ENCODE measurements around the gene FGF14.

- TF ChIP-seq POLR2A (IDR thresholded peaks at IDR 0.05) (no peak), POLR2AphosphoS5 (IDR thresholded peaks at IDR 0.05) (no peak)
- TF ChIP-seq, protein P1, sequence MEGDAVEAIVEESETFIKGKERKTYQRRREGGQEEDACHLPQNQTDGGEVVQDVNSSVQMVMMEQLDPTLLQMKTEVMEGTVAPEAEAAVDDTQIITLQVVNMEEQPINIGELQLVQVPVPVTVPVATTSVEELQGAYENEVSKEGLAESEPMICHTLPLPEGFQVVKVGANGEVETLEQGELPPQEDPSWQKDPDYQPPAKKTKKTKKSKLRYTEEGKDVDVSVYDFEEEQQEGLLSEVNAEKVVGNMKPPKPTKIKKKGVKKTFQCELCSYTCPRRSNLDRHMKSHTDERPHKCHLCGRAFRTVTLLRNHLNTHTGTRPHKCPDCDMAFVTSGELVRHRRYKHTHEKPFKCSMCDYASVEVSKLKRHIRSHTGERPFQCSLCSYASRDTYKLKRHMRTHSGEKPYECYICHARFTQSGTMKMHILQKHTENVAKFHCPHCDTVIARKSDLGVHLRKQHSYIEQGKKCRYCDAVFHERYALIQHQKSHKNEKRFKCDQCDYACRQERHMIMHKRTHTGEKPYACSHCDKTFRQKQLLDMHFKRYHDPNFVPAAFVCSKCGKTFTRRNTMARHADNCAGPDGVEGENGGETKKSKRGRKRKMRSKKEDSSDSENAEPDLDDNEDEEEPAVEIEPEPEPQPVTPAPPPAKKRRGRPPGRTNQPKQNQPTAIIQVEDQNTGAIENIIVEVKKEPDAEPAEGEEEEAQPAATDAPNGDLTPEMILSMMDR (IDR thresholded peaks at IDR 0.05) = no peak
Measured at GRCh38 chr13:101915755-101916107, 486.1 kb downstream of the FGF14 start.
